Thyroid gland (tissue), 4 donors: ENCODE measurements around the gene MAGI2. TPM values are rescaled to one million over a fixed set of nuclear protein-coding genes. Genes with fewer than 3 reads are reported as not detected.

Experiments
- DNase-seq, 2 donors: peaks; one replicate each; pipeline ENCODE4 v3.0.0-alpha.2; 2019
- H3K27ac ChIP-seq, 3 donors: fragments of 200-600 bp; sonication (generic); 1 replicate in 2 of 3; 2 replicates in 1 of 3; pipeline ENCODE4 v1.5.1; 2016 to 2019; ENCODE audit warnings: mild to moderate bottlenecking in 1 of 3, moderate library complexity in 1 of 3
- H3K27me3 ChIP-seq: fragments of 200-600 bp; sonication (generic); one replicate; pipeline ENCODE4 v1.5.1; 2019
- H3K36me3 ChIP-seq, 2 donors: fragments of 200-600 bp; sonication (generic); one replicate each; pipeline ENCODE4 v1.5.1; 2016 to 2019
- H3K4me1 ChIP-seq, 2 donors: fragments of 200-600 bp; sonication (generic); one replicate each; pipeline ENCODE4 v1.5.1; 2017 to 2019
- H3K4me3 ChIP-seq, 3 donors: fragments of 200-600 bp; sonication (generic); replicated peaks in 1 of 3; 1 replicate in 2 of 3; 2 replicates in 1 of 3; pipeline ENCODE4 v1.5.1; 2016; ENCODE audit warnings: mild to moderate bottlenecking in 1 of 3
- H3K9me3 ChIP-seq: fragments of 200-600 bp; sonication (generic); one replicate; pipeline ENCODE4 v1.5.1; 2017
- CTCF ChIP-seq, 6 experiments: fragments of 200-600 bp in 3 of 6; fragments of 450-650 bp in 3 of 6; sonication (generic) in 3 of 6; IDR thresholded peaks; one replicate each; pipeline ENCODE4 v1.5.1; 2016 to 2019; ENCODE audit warnings: antibody characterized with exemption in 6 of 6, mild to moderate bottlenecking in 2 of 6, inconsistent platforms in 1 of 6, moderate library complexity in 1 of 6
- POLR2A ChIP-seq, 2 donors: fragments of 450-650 bp; IDR thresholded peaks; one replicate each; pipeline ENCODE4 v1.6.1; 2017; ENCODE audit warnings: antibody characterized with exemption in 2 of 2, mild to moderate bottlenecking in 2 of 2, moderate library complexity in 1 of 2
- WGBS, 2 donors: methylation state at CpG; one replicate each; pipeline ENCODE4 v1.1.5; 2017; 5-methylcytosine and 5-hydroxymethylcytosine counted together
- intact Hi-C: fragments of 100-400 bp; cut with DNase I; formaldehyde crosslinking; loops from one replicate; pipeline ENCODE4 v1.15.1; 2023
- total RNA-seq, 4 donors: library from RNA; depleted of rRNA; stranded (reverse); fragments of >200 nt; gene quantifications; one replicate each; pipeline ENCODE4 v1.2.3, GENCODE V29; 2016

MAGI2 gene
- total RNA-seq, 4 donors from 2014 or later, result 20.7 to 31.1 (median 26.0) TPM

- WGBS, 2 donors, result 93 to 96% methylated on average over 2 of the region's 2 CpGs
- H3K9me3 ChIP-seq, result no peaks in the 10 kb centered on the region
Observed at GRCh38 chr7:78143661-78144060, 1309.8 kb downstream of the MAGI2 start.

GRCh38 chr7:78141522-78142281, 1311.8 kb downstream of the MAGI2 start:
- H3K4me3 ChIP-seq, result no peak overlapping the region
- no peaks in the 10 kb centered on the region for H3K9me3 ChIP-seq
- no peak overlapping the region for H3K27ac ChIP-seq
- TF ChIP-seq CTCF (IDR thresholded peaks at IDR 0.05) (no peak), POLR2A (IDR thresholded peaks at IDR 0.05) (no peak)
- H3K4me1 ChIP-seq, result no peaks in the 10 kb centered on the region
- intact Hi-C loops, result no loop called here
- no peak for DNase-seq
- 89 to 91% methylated on average over 9 of the region's 9 CpGs for WGBS, 2 donors
- H3K36me3 ChIP-seq, result no peaks in the 10 kb centered on the region
- H3K27me3 ChIP-seq, result no peaks in the 10 kb centered on the region

More at GRCh38 chr7:78143661-78144060, 1309.8 kb downstream of the MAGI2 start:
- TF ChIP-seq POLR2A (IDR thresholded peaks at IDR 0.05) (no peak), CTCF (IDR thresholded peaks at IDR 0.05) (no peak)
- Histone ChIP-seq H3K36me3 (no peaks in the 10 kb centered on the region), H3K27me3 (no peaks in the 10 kb centered on the region), H3K27ac (no peak overlapping the region), H3K4me3 (no peak overlapping the region), H3K4me1 (no peaks in the 10 kb centered on the region)
- no peak for DNase-seq
- intact Hi-C loops, result no loop called here

- H3K27me3 ChIP-seq, result no peaks in the 10 kb centered on the region
- H3K4me1 ChIP-seq, result no peaks in the 10 kb centered on the region
- H3K36me3 ChIP-seq, result no peaks in the 10 kb centered on the region
- no peak for DNase-seq
- H3K27ac ChIP-seq, result no peak overlapping the region
- H3K9me3 ChIP-seq, result no peaks in the 10 kb centered on the region
- WGBS, 2 donors, result 86 to 90% methylated on average over 2 of the region's 2 CpGs
- TF ChIP-seq CTCF (IDR thresholded peaks at IDR 0.05) (no peak), POLR2A (IDR thresholded peaks at IDR 0.05) (no peak)
- no peak overlapping the region for H3K4me3 ChIP-seq
- intact Hi-C loops, result no loop called here
Observed at GRCh38 chr7:78140109-78140508, 1313.4 kb downstream of the MAGI2 start.

GRCh38 chr7:78139335-78139734, 1314.1 kb downstream of the MAGI2 start:
- no peak for DNase-seq
- TF ChIP-seq POLR2A (IDR thresholded peaks at IDR 0.05) (no peak), CTCF (IDR thresholded peaks at IDR 0.05) (no peak)
- Histone ChIP-seq H3K4me1 (no peaks in the 10 kb centered on the region), H3K36me3 (no peaks in the 10 kb centered on the region), H3K27ac (no peak overlapping the region), H3K4me3 (no peak overlapping the region), H3K27me3 (no peaks in the 10 kb centered on the region), H3K9me3 (no peaks in the 10 kb centered on the region)
- WGBS, 2 donors, result 64 to 78% methylated on average over 3 of the region's 3 CpGs
- intact Hi-C loops, result no loop called here

GRCh38 chr7:78134774-78135173, 1318.7 kb downstream of the MAGI2 start:
- Histone ChIP-seq H3K27ac (no peak overlapping the region), H3K4me1 (no peaks in the 10 kb centered on the region), H3K36me3 (no peaks in the 10 kb centered on the region), H3K4me3 (no peak overlapping the region), H3K27me3 (no peaks in the 10 kb centered on the region), H3K9me3 (no peaks in the 10 kb centered on the region)
- no peak for DNase-seq
- WGBS, 2 donors, result 85 to 86% methylated on average over 11 of the region's 11 CpGs
- TF ChIP-seq CTCF (IDR thresholded peaks at IDR 0.05), result no peak
- TF ChIP-seq POLR2A (IDR thresholded peaks at IDR 0.05), result no peak
- intact Hi-C loops, result no loop called here
